ENCODE measurements around the gene SUGT1.

Gene SUGT1

GRCh38 chr13:52723181-52723580 is 70.5 kb downstream of the SUGT1 start:
- no peak overlapping the region for H3K4me3 ChIP-seq (ENCODE audit: low read depth, low read length)
- TF ChIP-seq CTCF (IDR thresholded peaks at IDR 0.05; ENCODE audit: control insufficient read depth, extremely low read depth, insufficient read depth) = no peak
- no peak for DNase-seq (ENCODE audit: low read depth)

GRCh38 chr13:52725302-52725701 is 72.7 kb downstream of the SUGT1 start:
- H3K4me3 ChIP-seq (ENCODE audit: low read depth, low read length) = no peak overlapping the region
- TF ChIP-seq CTCF (IDR thresholded peaks at IDR 0.05; ENCODE audit: control insufficient read depth, extremely low read depth, insufficient read depth) = no peak
- no peak for DNase-seq (ENCODE audit: low read depth)

GRCh38 chr13:52726258-52726657 is 73.6 kb downstream of the SUGT1 start:
- no peak for TF ChIP-seq CTCF (IDR thresholded peaks at IDR 0.05; ENCODE audit: control insufficient read depth, extremely low read depth, insufficient read depth)
- DNase-seq (ENCODE audit: low read depth) = no peak
- no peak overlapping the region for H3K4me3 ChIP-seq (ENCODE audit: low read depth, low read length)

GRCh38 chr13:52734075-52734623 is 81.5 kb downstream of the SUGT1 start:
- no peak for DNase-seq (ENCODE audit: low read depth)
- TF ChIP-seq CTCF (IDR thresholded peaks at IDR 0.05; ENCODE audit: control insufficient read depth, extremely low read depth, insufficient read depth) = no peak
- H3K4me3 ChIP-seq (ENCODE audit: low read depth, low read length) = no peak overlapping the region

GRCh38 chr13:52736891-52737290 is 84.3 kb downstream of the SUGT1 start:
- H3K4me3 ChIP-seq (ENCODE audit: low read depth, low read length) = no peak overlapping the region
- no peak for DNase-seq (ENCODE audit: low read depth)

GRCh38 chr13:52737451-52737850 is 84.8 kb downstream of the SUGT1 start:
- DNase-seq (ENCODE audit: low read depth) = no peak
- H3K4me3 ChIP-seq (ENCODE audit: low read depth, low read length) = no peak overlapping the region
- TF ChIP-seq CTCF (IDR thresholded peaks at IDR 0.05; ENCODE audit: control insufficient read depth, extremely low read depth, insufficient read depth) = no peak

More at GRCh38 chr13:52736891-52737290, 84.3 kb downstream of the SUGT1 start:
- TF ChIP-seq CTCF (IDR thresholded peaks at IDR 0.05; ENCODE audit: control insufficient read depth, extremely low read depth, insufficient read depth) = no peak

- no peak for TF ChIP-seq CTCF (IDR thresholded peaks at IDR 0.05; ENCODE audit: control insufficient read depth, extremely low read depth, insufficient read depth)
- DNase-seq (ENCODE audit: low read depth) = no peak
Measured at GRCh38 chr13:52737965-52738364, 85.3 kb downstream of the SUGT1 start.

More at GRCh38 chr13:52737965-52738364, 85.3 kb downstream of the SUGT1 start:
- H3K4me3 ChIP-seq (ENCODE audit: low read depth, low read length) = no peak overlapping the region
